Pancreas (tissue), 10 donors: ENCODE results near the gene TNS3. TPM values are rescaled to one million over a fixed set of nuclear protein-coding genes. Genes with fewer than 3 reads are reported as not detected.
A peak's percentile ranks its signal among the peaks of the same experiment; 100 is the strongest.

Experiments used
- ATAC-seq, 4 donors: fragments of 200-7000 bp; cut with Tn5 transposase; one replicate each; pipeline versions ENCODE4 v1.8.0 to v1.9.1; 2020; ENCODE audit warnings: mild to moderate bottlenecking in 4 of 4, moderate library complexity in 4 of 4
- DNase-seq, 6 donors: peaks; one replicate each; pipeline ENCODE4 v3.0.0-alpha.2; 2020
- FAIRE-seq: peaks from 2 replicates; lab custom pipeline; 2012; peaks lifted over from hg19 to GRCh38; lab: Jason Lieb, UNC
- H3K27ac ChIP-seq, 4 donors: fragments of 200-600 bp; sonication (generic); 1 replicate in 3 of 4; 2 replicates in 1 of 4; pipeline versions ENCODE4 v1.5.0 to v1.8.0; 2020
- H3K27me3 ChIP-seq, 4 donors: fragments of 200-600 bp; one replicate each; pipeline ENCODE4 v1.8.0; 2021
- H3K36me3 ChIP-seq, 3 donors: fragments of 200-600 bp; sonication (generic) in 1 of 3; one replicate each; pipeline versions ENCODE4 v1.5.0 to v1.8.0; 2020 to 2021
- H3K4me1 ChIP-seq, 3 donors: fragments of 200-600 bp; one replicate each; pipeline ENCODE4 v1.8.0; 2021
- H3K4me3 ChIP-seq, 4 donors: fragments of 200-600 bp; sonication (generic) in 2 of 4; one replicate each; pipeline versions ENCODE4 v1.5.0 to v1.8.0; 2020 to 2021
- H3K9me3 ChIP-seq, 4 donors: fragments of 200-600 bp; one replicate each; pipeline ENCODE4 v1.8.0; 2021
- CTCF ChIP-seq, 4 donors: fragments of 200-600 bp; sonication (generic) in 3 of 4; IDR thresholded peaks; one replicate each; pipeline versions ENCODE4 v1.5.0 to v1.8.0; 2021; ENCODE audit warnings: antibody characterized with exemption in 4 of 4
- WGBS, 2 donors: extraction: QIAGEN DNeasy Blood & Tissue Kit; methylation state at CpG; one replicate each; pipeline ENCODE4 v1.1.7; 2013; 5-methylcytosine and 5-hydroxymethylcytosine counted together
- intact Hi-C, 3 donors: fragments of 100-400 bp; cut with DNase I; formaldehyde crosslinking; loops; one replicate each; pipeline versions ENCODE4 v1.11.1 to v1.14.2; 2022
- polyA plus RNA-seq, 2 donors: library from polyadenylated mRNA; stranded (reverse); fragments of 200-250 nt; gene quantifications; one replicate each; pipeline ENCODE4 v1.2.3, GENCODE V29; 2013
- total RNA-seq, 6 donors: library from RNA; stranded (reverse); fragmentation: NEBNext Ultra II Directional in 4 of 6; extraction: Animal tissue kit (Norgen Biotek cat#: 25700) in 4 of 6; gene quantifications; one replicate each; pipeline versions ENCODE4 v1.2.1 to v1.2.4, GENCODE V29; 2021 to 2023
- donor health status: healthy with polysubstance abuse.
- donor health status: DM: no; HTN: no; CAD: no; lungs with moderate emphysema.
- donor health status: DM: no; HTN: no; CAD: no.
- donor health status: control.
- donor health status: control.
- donor health status: Bipolar disorder and iron deficiency.
- donor health status: DM: yes; HTN: yes; CAD: no.
- donor health status: DM: no; HTN: no; CAD: no.
- donor health status: DM: no; HTN: no; CAD: no.
- donor health status: DM: yes; HTN: yes; CAD: no.

The TNS3 gene
- total and polyA plus RNA-seq, 8 donors = 28.0 to 125 (median 91.2) TPM

- DNase-seq = peak in 1 of 6 donors; percentile 64
- intact Hi-C loops = loop anchor here in 2 of 3 donors (5.0 to 10.0 kb wide), 3 partner anchors 42 to 130 kb away; no protein-coding TSS in a partner anchor
- no peak for FAIRE-seq
- no peak for TF ChIP-seq CTCF (IDR thresholded peaks at IDR 0.05)
- 26 to 28% methylated on average over 11 of the region's 11 CpGs for WGBS, 2 donors
- Histone ChIP-seq H3K9me3 (no peaks in the 10 kb centered on the region), H3K4me1 (peaks cover 84 to 94% (median 91%) of the 10 kb centered on the region in 3 donors), H3K36me3 (no peaks in the 10 kb centered on the region), H3K4me3 (no peak overlapping the region), H3K27me3 (no peaks in the 10 kb centered on the region), H3K27ac (peak overlapping the region; percentile 80 to 89 (median 82))
- no peak for ATAC-seq
These were observed 7.2 kb downstream of the TNS3 start for GRCh38 chr7:47574482-47575329.

GRCh38 chr7:47573758-47574481, 8.0 kb downstream of the TNS3 start:
- no peaks in the 10 kb centered on the region for H3K36me3 ChIP-seq
- intact Hi-C loops = loop anchor here in 2 of 3 donors (5.0 to 10.0 kb wide), 3 partner anchors 42 to 129 kb away; no protein-coding TSS in a partner anchor
- no peak for TF ChIP-seq CTCF (IDR thresholded peaks at IDR 0.05)
- peak overlapping the region in 2 of 4 donors; percentile 8 to 13 for H3K4me3 ChIP-seq
- no peaks in the 10 kb centered on the region for H3K27me3 ChIP-seq
- peak overlapping the region; percentile 80 to 89 (median 82) for H3K27ac ChIP-seq
- no peaks in the 10 kb centered on the region for H3K9me3 ChIP-seq
- DNase-seq (peak in 4 of 6 donors; percentile 66 to 81 (median 80)), FAIRE-seq (no peak), ATAC-seq (peak; percentile 42 to 66 (median 54))
- WGBS, 2 donors = 1 to 5% methylated on average over 11 of the region's 11 CpGs
- H3K4me1 ChIP-seq = peaks cover 87 to 93% (median 91%) of the 10 kb centered on the region in 3 donors

- H3K27me3 ChIP-seq = no peaks in the 10 kb centered on the region
- DNase-seq (peak in 3 of 6 donors; percentile 57 to 74 (median 63)), ATAC-seq (peak; percentile 3 to 30 (median 16)), FAIRE-seq (no peak)
- peak overlapping the region in 2 of 4 donors; percentile 13 to 29 for H3K4me3 ChIP-seq
- H3K27ac ChIP-seq = peak overlapping the region; percentile 80 to 89 (median 82)
- H3K4me1 ChIP-seq = peaks cover 92 to 96% (median 92%) of the 10 kb centered on the region in 3 donors
- H3K36me3 ChIP-seq = no peaks in the 10 kb centered on the region
- 23 to 24% methylated on average over 19 of the region's 19 CpGs for WGBS, 2 donors
- no peaks in the 10 kb centered on the region for H3K9me3 ChIP-seq
- TF ChIP-seq CTCF (IDR thresholded peaks at IDR 0.05) = no peak
- intact Hi-C loops = loop anchor here in 2 of 3 donors (5.0 to 10.0 kb wide), 3 partner anchors 41 to 128 kb away; no protein-coding TSS in a partner anchor
These were observed 8.8 kb downstream of the TNS3 start for GRCh38 chr7:47572939-47573757.

- DNase-seq = peak in 1 of 6 donors; percentile 52
- ATAC-seq = peak; percentile 1 to 6 (median 3)
- Histone ChIP-seq H3K4me3 (peak overlapping the region in 2 of 4 donors; percentile 24 to 29), H3K27me3 (no peaks in the 10 kb centered on the region), H3K4me1 (peaks cover 84 to 93% (median 92%) of the 10 kb centered on the region in 3 donors), H3K27ac (peak overlapping the region; percentile 80 to 89 (median 82)), H3K36me3 (no peaks in the 10 kb centered on the region), H3K9me3 (no peaks in the 10 kb centered on the region)
- intact Hi-C loops = loop anchor here in 2 of 3 donors (5.0 to 10.0 kb wide), 3 partner anchors 40 to 127 kb away; no protein-coding TSS in a partner anchor
- no peak for FAIRE-seq
- 8 to 10% methylated on average over 14 of the region's 14 CpGs for WGBS, 2 donors
- TF ChIP-seq CTCF (IDR thresholded peaks at IDR 0.05) = no peak
These were observed 9.8 kb downstream of the TNS3 start for GRCh38 chr7:47572094-47572445.
